ENCODE measurements around the gene MPP3. TPM values are rescaled to one million over a fixed set of nuclear protein-coding genes. Genes with fewer than 3 reads are reported as not detected.

MPP3 gene
- total and polyA plus RNA-seq, 10 of the 15 experiments (the other 5 are each of a cell fraction or from before 2014, with no cell fraction given), result not detected

DNA sequence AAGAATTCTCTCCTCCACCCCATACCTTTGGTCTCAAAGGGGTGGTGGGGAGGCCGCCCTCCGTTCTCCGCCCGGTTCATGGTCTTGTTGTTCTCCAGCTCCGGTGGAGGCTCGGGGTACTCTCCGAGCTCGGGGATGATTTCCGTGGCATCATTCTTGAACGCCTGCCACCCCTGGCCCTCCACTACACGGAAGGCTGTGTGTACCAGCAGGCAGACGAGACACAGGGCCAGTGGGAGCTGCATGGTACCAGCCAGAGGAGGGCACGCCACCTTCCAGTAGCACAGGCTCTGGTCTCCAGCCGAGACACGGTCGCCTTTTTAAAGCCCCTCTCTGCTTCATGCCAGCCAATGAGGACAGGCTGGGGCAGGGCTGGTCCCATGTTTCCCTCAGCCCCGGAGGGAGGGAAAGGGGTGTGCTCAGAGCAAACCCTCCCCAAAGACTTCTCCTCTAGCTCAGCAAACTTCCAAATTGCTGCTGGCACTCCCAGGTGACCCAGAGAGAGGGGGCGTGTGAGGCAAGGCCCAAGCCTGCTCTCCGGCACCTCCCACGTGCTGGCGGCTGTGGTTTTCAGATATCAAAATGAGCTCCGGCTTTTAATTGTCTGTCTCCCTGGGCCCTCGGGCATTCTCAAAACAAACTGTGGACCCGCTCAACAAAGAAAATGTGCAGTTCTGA is 74.3 kb downstream of the MPP3 start, which contains the start of gene SOST:
SOST (minus strand) TSS at position 295 of the 678 bp plus-strand sequence; CDS start at position 245, 50 bp downstream.
- intact Hi-C loops (cut with micrococcal nuclease; ENCODE audit: unreplicated experiment), result no loop called here
- in situ Hi-C loops (cut with MboI), result no loop called here
- ChIA-PET SMC1A (ENCODE audit: uncharacterized antibody, unreplicated experiment) (interaction anchor here (1.0 to 7.4 kb wide), 5 partner anchors 32 to 185 kb away, joined by 3 to 171 read pairs (median 5); no protein-coding TSS in a partner anchor), POLR2A (no interaction called here), RAD21 (ENCODE audit: unreplicated experiment) (interaction anchor here (1.2 to 11.0 kb wide), 5 partner anchors 45 to 184 kb away, joined by 4 to 171 read pairs (median 5); no protein-coding TSS in a partner anchor), CTCF (interaction anchor here (1.7 to 14.6 kb wide), 8 partner anchors 8 to 365 kb away, joined by 4 to 515 read pairs (median 12); no protein-coding TSS in a partner anchor)
- Histone ChIP-seq H4K20me1 (ENCODE audit: control insufficient read depth, insufficient read depth) (no peaks in the 10 kb centered on the region), H3K9me3 (replicated peaks; ENCODE audit: control insufficient read depth, insufficient read depth, low read length) (no peaks in the 10 kb centered on the region), H3K4me2 (ENCODE audit: control insufficient read depth, insufficient read depth) (no peak within 1 kb of the TSS), H3K27ac (ENCODE audit: control insufficient read depth, insufficient read depth) (no peak within 1 kb of the TSS), H3K36me3 (ENCODE audit: control insufficient read depth in 2 of 2, insufficient read depth in 2 of 2, low read length in 1 of 2) (no peaks in the 10 kb centered on the region), H2AFZ (ENCODE audit: control insufficient read depth, low read depth, low read length) (no peak within 1 kb of the TSS), H3K9ac (ENCODE audit: control insufficient read depth, insufficient read depth, low read length) (no peak within 1 kb of the TSS), H3K27me3 (replicated peaks in 1 of 2; ENCODE audit: control insufficient read depth in 2 of 2, insufficient read depth in 2 of 2, low read length in 1 of 2) (peaks cover 5 to 6% of the 10 kb centered on the region in 2 experiments), H3K4me1 (ENCODE audit: control insufficient read depth, insufficient read depth, low read length) (no peaks in the 10 kb centered on the region), H3K79me2 (ENCODE audit: control insufficient read depth, insufficient read depth, low read length) (no peaks in the 10 kb centered on the region), H3K4me3 (no peak within 1 kb of the TSS)
- FAIRE-seq (no peak), DNase-seq (ENCODE audit: low read depth, low spot score) (no peak), ATAC-seq (no peak)
- no TSS peak for BruUV-seq (replicated peaks)
- 44% methylated on average over 24 of the region's 24 CpGs for WGBS (ENCODE audit: insufficient coverage, insufficient replicate concordance, low lambda C conversion rate, missing lambda C conversion rate)
- TF ChIP-seq, protein P1, sequence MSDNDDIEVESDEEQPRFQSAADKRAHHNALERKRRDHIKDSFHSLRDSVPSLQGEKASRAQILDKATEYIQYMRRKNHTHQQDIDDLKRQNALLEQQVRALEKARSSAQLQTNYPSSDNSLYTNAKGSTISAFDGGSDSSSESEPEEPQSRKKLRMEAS (IDR thresholded peaks at IDR 0.05; ENCODE audit: low read depth, low read length), result no peak
- TF ChIP-seq SREBF1 (IDR thresholded peaks at IDR 0.05; ENCODE audit: low read length), result no peak
- no peak for TF ChIP-seq CHD4 (IDR thresholded peaks at IDR 0.05)
- no peak for TF ChIP-seq PML (IDR thresholded peaks at IDR 0.05; ENCODE audit: low read length)
- no peak for TF ChIP-seq SIX5 (IDR thresholded peaks at IDR 0.05; ENCODE audit: low read depth, low read length, severe bottlenecking)
- no peak for TF ChIP-seq TBL1XR1 (IDR thresholded peaks at IDR 0.05; ENCODE audit: low read depth, low read length)
- TF ChIP-seq, protein P2, sequence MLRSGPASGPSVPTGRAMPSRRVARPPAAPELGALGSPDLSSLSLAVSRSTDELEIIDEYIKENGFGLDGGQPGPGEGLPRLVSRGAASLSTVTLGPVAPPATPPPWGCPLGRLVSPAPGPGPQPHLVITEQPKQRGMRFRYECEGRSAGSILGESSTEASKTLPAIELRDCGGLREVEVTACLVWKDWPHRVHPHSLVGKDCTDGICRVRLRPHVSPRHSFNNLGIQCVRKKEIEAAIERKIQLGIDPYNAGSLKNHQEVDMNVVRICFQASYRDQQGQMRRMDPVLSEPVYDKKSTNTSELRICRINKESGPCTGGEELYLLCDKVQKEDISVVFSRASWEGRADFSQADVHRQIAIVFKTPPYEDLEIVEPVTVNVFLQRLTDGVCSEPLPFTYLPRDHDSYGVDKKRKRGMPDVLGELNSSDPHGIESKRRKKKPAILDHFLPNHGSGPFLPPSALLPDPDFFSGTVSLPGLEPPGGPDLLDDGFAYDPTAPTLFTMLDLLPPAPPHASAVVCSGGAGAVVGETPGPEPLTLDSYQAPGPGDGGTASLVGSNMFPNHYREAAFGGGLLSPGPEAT (IDR thresholded peaks at IDR 0.05; ENCODE audit: low read depth), result no peak
- no peak for TF ChIP-seq KAT2A (conservative IDR thresholded peaks at IDR 0.05; ENCODE audit: control insufficient read depth, low read depth, low read length)
- TF ChIP-seq FOXK2 (IDR thresholded peaks at IDR 0.05), result no peak
- TF ChIP-seq, protein P3, sequence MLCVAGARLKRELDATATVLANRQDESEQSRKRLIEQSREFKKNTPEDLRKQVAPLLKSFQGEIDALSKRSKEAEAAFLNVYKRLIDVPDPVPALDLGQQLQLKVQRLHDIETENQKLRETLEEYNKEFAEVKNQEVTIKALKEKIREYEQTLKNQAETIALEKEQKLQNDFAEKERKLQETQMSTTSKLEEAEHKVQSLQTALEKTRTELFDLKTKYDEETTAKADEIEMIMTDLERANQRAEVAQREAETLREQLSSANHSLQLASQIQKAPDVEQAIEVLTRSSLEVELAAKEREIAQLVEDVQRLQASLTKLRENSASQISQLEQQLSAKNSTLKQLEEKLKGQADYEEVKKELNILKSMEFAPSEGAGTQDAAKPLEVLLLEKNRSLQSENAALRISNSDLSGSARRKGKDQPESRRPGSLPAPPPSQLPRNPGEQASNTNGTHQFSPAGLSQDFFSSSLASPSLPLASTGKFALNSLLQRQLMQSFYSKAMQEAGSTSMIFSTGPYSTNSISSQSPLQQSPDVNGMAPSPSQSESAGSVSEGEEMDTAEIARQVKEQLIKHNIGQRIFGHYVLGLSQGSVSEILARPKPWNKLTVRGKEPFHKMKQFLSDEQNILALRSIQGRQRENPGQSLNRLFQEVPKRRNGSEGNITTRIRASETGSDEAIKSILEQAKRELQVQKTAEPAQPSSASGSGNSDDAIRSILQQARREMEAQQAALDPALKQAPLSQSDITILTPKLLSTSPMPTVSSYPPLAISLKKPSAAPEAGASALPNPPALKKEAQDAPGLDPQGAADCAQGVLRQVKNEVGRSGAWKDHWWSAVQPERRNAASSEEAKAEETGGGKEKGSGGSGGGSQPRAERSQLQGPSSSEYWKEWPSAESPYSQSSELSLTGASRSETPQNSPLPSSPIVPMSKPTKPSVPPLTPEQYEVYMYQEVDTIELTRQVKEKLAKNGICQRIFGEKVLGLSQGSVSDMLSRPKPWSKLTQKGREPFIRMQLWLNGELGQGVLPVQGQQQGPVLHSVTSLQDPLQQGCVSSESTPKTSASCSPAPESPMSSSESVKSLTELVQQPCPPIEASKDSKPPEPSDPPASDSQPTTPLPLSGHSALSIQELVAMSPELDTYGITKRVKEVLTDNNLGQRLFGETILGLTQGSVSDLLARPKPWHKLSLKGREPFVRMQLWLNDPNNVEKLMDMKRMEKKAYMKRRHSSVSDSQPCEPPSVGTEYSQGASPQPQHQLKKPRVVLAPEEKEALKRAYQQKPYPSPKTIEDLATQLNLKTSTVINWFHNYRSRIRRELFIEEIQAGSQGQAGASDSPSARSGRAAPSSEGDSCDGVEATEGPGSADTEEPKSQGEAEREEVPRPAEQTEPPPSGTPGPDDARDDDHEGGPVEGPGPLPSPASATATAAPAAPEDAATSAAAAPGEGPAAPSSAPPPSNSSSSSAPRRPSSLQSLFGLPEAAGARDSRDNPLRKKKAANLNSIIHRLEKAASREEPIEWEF (IDR thresholded peaks at IDR 0.05; ENCODE audit: insufficient replicate concordance, low read depth, low read length), result no peak
- TF ChIP-seq CBX3 (IDR thresholded peaks at IDR 0.05; ENCODE audit: borderline replicate concordance, low read depth), result no peak
- TF ChIP-seq RCOR1 (conservative IDR thresholded peaks at IDR 0.05; ENCODE audit: low read depth, low read length), result no peak
- TF ChIP-seq FOXM1 (IDR thresholded peaks at IDR 0.05; ENCODE audit: low read depth, low read length), result no peak
- no peak for TF ChIP-seq NFXL1 (IDR thresholded peaks at IDR 0.05; ENCODE audit: borderline replicate concordance)
- TF ChIP-seq BHLHE40 (IDR thresholded peaks at IDR 0.05; ENCODE audit: borderline replicate concordance in 1 of 2, low read depth in 2 of 2, low read length in 1 of 2), result no peak
- no peak for TF ChIP-seq NFYB (IDR thresholded peaks at IDR 0.05; ENCODE audit: insufficient read depth, low read depth, low read length)
- no peak for TF ChIP-seq MTA3 (IDR thresholded peaks at IDR 0.05; ENCODE audit: borderline replicate concordance, low read length)
- TF ChIP-seq CBFB (IDR thresholded peaks at IDR 0.05; ENCODE audit: low read depth), result no peak

All from GM12878 (cell line).